H9 (cell line): ENCODE measurements around the gene PTP4A1. TPM values are rescaled to one million over a fixed set of nuclear protein-coding genes. Genes with fewer than 3 reads are reported as not detected.

Experiments used
- DNase-seq: peaks from one replicate; pipeline ENCODE4 v3.0.0-alpha.2; 2017
- H2AFZ ChIP-seq: one replicate; pipeline ENCODE4 v1.6.1; 2013; ENCODE audit warnings: mild to moderate bottlenecking, low read length, control low read depth, moderate library complexity
- H2AK5ac ChIP-seq: 2 replicates; pipeline ENCODE4 v1.6.1; 2013; ENCODE audit warnings: low read length, control low read depth, mixed read lengths; ENCODE audit not compliant: insufficient read length
- H2BK120ac ChIP-seq: one replicate; pipeline ENCODE4 v1.6.1; 2013; ENCODE audit warnings: low read depth, mild to moderate bottlenecking, low read length, control low read depth, inconsistent platforms; ENCODE audit not compliant: poor library complexity, severe bottlenecking
- H2BK12ac ChIP-seq: 2 replicates; pipeline ENCODE4 v1.6.1; 2013; ENCODE audit warnings: low read length, control low read depth, mixed read lengths, low read depth; ENCODE audit not compliant: insufficient read length
- H2BK15ac ChIP-seq: 2 replicates; pipeline ENCODE4 v1.6.1; 2013; ENCODE audit warnings: low read depth, low read length, control low read depth
- H2BK20ac ChIP-seq: one replicate; pipeline ENCODE4 v1.6.1; 2013; ENCODE audit warnings: low read depth, mild to moderate bottlenecking, low read length, control low read depth, inconsistent platforms; ENCODE audit not compliant: poor library complexity, severe bottlenecking
- H2BK5ac ChIP-seq: 2 replicates; pipeline ENCODE4 v1.6.1; 2013; ENCODE audit warnings: low read length, control low read depth, mixed read lengths; ENCODE audit not compliant: insufficient read length
- H3K14ac ChIP-seq: 2 replicates; pipeline ENCODE4 v1.6.1; 2013; ENCODE audit warnings: low read length, control low read depth; ENCODE audit not compliant: insufficient read depth
- H3K18ac ChIP-seq: 2 replicates; pipeline ENCODE4 v1.6.1; 2013; ENCODE audit warnings: low read depth, mild to moderate bottlenecking, mixed read lengths, low read length, control low read depth; ENCODE audit not compliant: insufficient read length
- H3K23ac ChIP-seq: 2 replicates; pipeline ENCODE4 v1.6.1; 2013; ENCODE audit warnings: low read length, control low read depth, mixed read lengths, low read depth; ENCODE audit not compliant: insufficient read length
- H3K23me2 ChIP-seq: 2 replicates; pipeline ENCODE4 v1.6.1; 2013; ENCODE audit warnings: low read depth, mild to moderate bottlenecking, mixed read lengths, low read length, control low read depth; ENCODE audit not compliant: insufficient read length, poor library complexity, severe bottlenecking
- H3K27ac ChIP-seq: 2 replicates; pipeline ENCODE4 v1.5.1; 2013; ENCODE audit warnings: low read length, control low read depth, mixed read lengths, low read depth; ENCODE audit not compliant: insufficient read length
- H3K27me3 ChIP-seq: 2 replicates; pipeline ENCODE4 v1.6.1; 2013; ENCODE audit warnings: low read length, control low read depth, inconsistent platforms; ENCODE audit not compliant: insufficient read depth
- H3K4ac ChIP-seq: 2 replicates; pipeline ENCODE4 v1.6.1; 2013; ENCODE audit warnings: low read depth, mild to moderate bottlenecking, control low read depth, inconsistent platforms, low read length, moderate library complexity
- H3K4me1 ChIP-seq: 2 replicates; pipeline ENCODE4 v1.6.1; 2013; ENCODE audit warnings: low read length, control low read depth, inconsistent platforms; ENCODE audit not compliant: insufficient read depth
- H3K4me2 ChIP-seq: 2 replicates; pipeline ENCODE4 v1.6.1; 2013; ENCODE audit warnings: low read length, control low read depth, mixed read lengths; ENCODE audit not compliant: insufficient read length, insufficient read depth
- H3K56ac ChIP-seq: 2 replicates; pipeline ENCODE4 v1.6.1; 2013; ENCODE audit warnings: low read depth, mild to moderate bottlenecking, mixed read lengths, low read length, control low read depth; ENCODE audit not compliant: insufficient read length
- H3K79me1 ChIP-seq: 2 replicates; pipeline ENCODE4 v1.6.1; 2013; ENCODE audit warnings: low read depth, mild to moderate bottlenecking, moderate library complexity, low read length, control low read depth, inconsistent platforms; ENCODE audit not compliant: insufficient read depth, poor library complexity, severe bottlenecking
- H3K79me2 ChIP-seq: 2 replicates; pipeline ENCODE4 v1.6.1; 2013; ENCODE audit warnings: low read length, control low read depth, inconsistent platforms; ENCODE audit not compliant: insufficient read depth
- H3K9ac ChIP-seq: 2 replicates; pipeline ENCODE4 v1.6.1; 2013; ENCODE audit warnings: low read length, control low read depth, mixed read lengths; ENCODE audit not compliant: insufficient read length; ENCODE audit errors: extremely low read depth
- H3K9me3 ChIP-seq: one replicate; pipeline ENCODE4 v1.6.1; 2013; ENCODE audit warnings: low read depth, low read length, inconsistent platforms; ENCODE audit not compliant: control insufficient read depth
- H3T11ph ChIP-seq: one replicate; pipeline ENCODE4 v1.6.1; 2013; ENCODE audit warnings: mild to moderate bottlenecking, low read length, control low read depth, inconsistent platforms
- H4K20me1 ChIP-seq: one replicate; pipeline ENCODE4 v1.6.1; 2013; ENCODE audit not compliant: control insufficient read depth, insufficient read length, insufficient read depth
- H4K5ac ChIP-seq: 2 replicates; pipeline ENCODE4 v1.6.1; 2013; ENCODE audit warnings: low read depth, mild to moderate bottlenecking, mixed read lengths, low read length, control low read depth; ENCODE audit not compliant: insufficient read length
- H4K8ac ChIP-seq: replicated peaks from 2 replicates; pipeline ENCODE4 v1.6.1; 2013; ENCODE audit warnings: low read length, control low read depth, mixed read lengths, low read depth; ENCODE audit not compliant: insufficient read length
- H4K91ac ChIP-seq: 2 replicates; pipeline ENCODE4 v1.6.1; 2013; ENCODE audit warnings: low read depth, mild to moderate bottlenecking, moderate library complexity, mixed read lengths, low read length, control low read depth; ENCODE audit not compliant: insufficient read length
- H3K27ac Mint-ChIP-seq, 3 experiments: 2 replicates in 2 of 3; 3 replicates in 1 of 3; pipeline ENCODE4 v1.8.0; 2020 to 2021; ENCODE audit warnings: mixed read lengths in 3 of 3, mild to moderate bottlenecking in 1 of 3, moderate library complexity in 1 of 3
- H3K27me3 Mint-ChIP-seq: 2 replicates; pipeline ENCODE4 v1.8.0; 2021; ENCODE audit warnings: low read depth, mild to moderate bottlenecking, moderate library complexity, mixed read lengths
- H3K36me3 Mint-ChIP-seq, 3 experiments: 2 replicates in 2 of 3; 3 replicates in 1 of 3; pipeline ENCODE4 v1.8.0; 2020 to 2021; ENCODE audit warnings: low read depth in 3 of 3, mixed read lengths in 3 of 3; ENCODE audit not compliant: insufficient read depth in 1 of 3
- H3K4me1 Mint-ChIP-seq, 2 experiments: 2 replicates each; pipeline ENCODE4 v1.8.0; 2020; ENCODE audit warnings: mixed read lengths in 2 of 2
- H3K4me3 Mint-ChIP-seq, 2 experiments: 2 replicates in 1 of 2; 3 replicates in 1 of 2; pipeline ENCODE4 v1.8.0; 2020 to 2021; ENCODE audit warnings: mild to moderate bottlenecking in 2 of 2, mixed read lengths in 2 of 2, moderate library complexity in 1 of 2
- H3K9me3 Mint-ChIP-seq, 2 experiments: 2 replicates in 1 of 2; 3 replicates in 1 of 2; pipeline ENCODE4 v1.8.0; 2020; ENCODE audit warnings: mild to moderate bottlenecking in 2 of 2, mixed read lengths in 2 of 2, moderate library complexity in 1 of 2
- CTCF ChIP-seq: fragments of 200-600 bp; sonication (generic); conservative IDR thresholded peaks from 3 replicates; pipeline ENCODE4 v1.8.0; 2021; ENCODE audit warnings: antibody characterized with exemption, mild to moderate bottlenecking
- WGBS: extraction: QIAGEN DNeasy Blood & Tissue Kit; methylation state at CpG from one replicate; pipeline ENCODE4 v1.1.7; 2013; ENCODE audit warnings: missing lambda C conversion rate, low lambda C conversion rate, mixed read lengths; ENCODE audit not compliant: insufficient read length; ENCODE audit errors: extremely low coverage; 5-methylcytosine and 5-hydroxymethylcytosine counted together
- total RNA-seq: library from RNA; stranded (reverse); gene quantifications from 2 replicates; pipeline ENCODE4 v1.2.1, GENCODE V29; 2021

Gene PTP4A1
- total RNA-seq, 1 experiment from 2014 or later = 85.9 TPM

GRCh38 chr6:63580704-63580961 lies 8.4 kb downstream of the PTP4A1 start:
- no peak overlapping the region for H2BK5ac ChIP-seq
- H2AFZ ChIP-seq = no peak overlapping the region
- H3K9ac ChIP-seq = no peak overlapping the region
- 0 out of 2 replicates have a peak, but pooled peaks cover 3% of the 10 kb centered on the region for H3K79me2 ChIP-seq
- peaks cover 30 to 61% (median 51%) of the 10 kb centered on the region in 3 experiments; a peak in 6 of 7 replicates for H3K36me3 Mint-ChIP-seq
- no peak overlapping the region for H2BK12ac ChIP-seq
- no peak overlapping the region for H3K23ac ChIP-seq
- no peaks in the 10 kb centered on the region for H3K27me3 ChIP-seq
- no peak overlapping the region for H3K27ac Mint-ChIP-seq
- WGBS = no CpG with 5 or more reads among the region's 3 CpGs
- H3K4me1 ChIP-seq = no peaks in the 10 kb centered on the region; the same call in 1 of the 2 replicates
- no peaks in the 10 kb centered on the region for H3K27me3 Mint-ChIP-seq
- no peak overlapping the region for H3K27ac ChIP-seq
- H3K9me3 Mint-ChIP-seq = no peaks in the 10 kb centered on the region
- no peaks in the 10 kb centered on the region for H3K23me2 ChIP-seq
- H3K4me3 Mint-ChIP-seq = no peak overlapping the region
- peaks cover 3 to 4% of the 10 kb centered on the region in 2 experiments for H3K4me1 Mint-ChIP-seq
- H3K4me2 ChIP-seq = no peak overlapping the region
- DNase-seq = no peak
- H2AK5ac ChIP-seq = no peak overlapping the region
- no peak overlapping the region for H2BK120ac ChIP-seq
- no peak overlapping the region for H3K56ac ChIP-seq
- no peak overlapping the region for H4K91ac ChIP-seq
- H3K14ac ChIP-seq = no peak overlapping the region
- no peak for TF ChIP-seq CTCF
- no peaks in the 10 kb centered on the region for H3K9me3 ChIP-seq
- no peak overlapping the region for H3K18ac ChIP-seq
- H3K4ac ChIP-seq = no peak overlapping the region
- no peak overlapping the region for H3T11ph ChIP-seq
- H2BK15ac ChIP-seq = no peak overlapping the region
- no peak overlapping the region for H2BK20ac ChIP-seq
- no peaks in the 10 kb centered on the region for H4K20me1 ChIP-seq
- H4K5ac ChIP-seq = no peak overlapping the region
- no peak overlapping the region for H4K8ac ChIP-seq
- H3K79me1 ChIP-seq = no peaks in the 10 kb centered on the region
